Activated CD4-positive, alpha-beta T cell treated with anti-CD3 and anti-CD28 coated beads for 1 hour (primary cell): ENCODE results near the gene COL18A1.

Source experiments
- DNase-seq: peaks from one replicate; pipeline ENCODE4 v3.0.0-alpha.2; 2020

Gene COL18A1

GRCh38 chr21:45383615-45384201 is 21.3 kb upstream of the COL18A1 start:
- no peak for DNase-seq

GRCh38 chr21:45384656-45385548 is 20.1 kb upstream of the COL18A1 start:
- DNase-seq: no peak

- no peak for DNase-seq
Measured at GRCh38 chr21:45385549-45386050, 19.4 kb upstream of the COL18A1 start.

GRCh38 chr21:45386336-45386727 is 18.6 kb upstream of the COL18A1 start:
- DNase-seq: no peak

DNA sequence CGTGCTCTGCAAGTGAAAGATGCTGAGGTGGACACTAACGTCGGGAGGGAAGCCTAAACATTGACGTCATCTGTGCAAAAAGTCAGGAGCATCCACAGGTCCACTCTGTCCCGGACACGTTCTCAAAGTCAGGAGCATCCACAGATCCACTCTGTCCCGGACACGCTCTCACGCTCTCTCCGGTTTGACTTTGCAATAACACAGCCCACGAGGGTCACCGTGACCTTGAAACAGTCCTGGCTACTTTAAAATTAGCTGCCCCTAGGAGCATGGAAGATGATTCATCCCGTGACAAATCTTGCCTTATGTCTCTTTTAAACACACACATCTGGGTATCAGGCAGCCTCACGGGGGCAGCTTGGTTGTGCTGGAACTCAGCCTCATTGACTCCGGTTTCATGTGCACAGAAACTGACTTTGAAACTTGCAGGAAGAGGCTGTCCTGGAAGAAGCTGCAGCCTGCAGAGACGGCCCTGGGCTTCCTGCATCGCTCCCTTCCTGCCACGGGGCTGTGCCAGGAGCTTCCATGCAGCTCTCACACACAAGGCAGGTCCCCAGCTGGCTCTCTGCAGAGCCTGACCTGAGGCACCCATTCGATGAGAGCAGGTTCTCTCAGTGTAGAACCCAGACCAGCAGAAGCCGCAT is 18.1 kb upstream of the COL18A1 start:
- DNase-seq: no peak

- no peak for DNase-seq
Measured at GRCh38 chr21:45387506-45387905, 17.5 kb upstream of the COL18A1 start.

DNA sequence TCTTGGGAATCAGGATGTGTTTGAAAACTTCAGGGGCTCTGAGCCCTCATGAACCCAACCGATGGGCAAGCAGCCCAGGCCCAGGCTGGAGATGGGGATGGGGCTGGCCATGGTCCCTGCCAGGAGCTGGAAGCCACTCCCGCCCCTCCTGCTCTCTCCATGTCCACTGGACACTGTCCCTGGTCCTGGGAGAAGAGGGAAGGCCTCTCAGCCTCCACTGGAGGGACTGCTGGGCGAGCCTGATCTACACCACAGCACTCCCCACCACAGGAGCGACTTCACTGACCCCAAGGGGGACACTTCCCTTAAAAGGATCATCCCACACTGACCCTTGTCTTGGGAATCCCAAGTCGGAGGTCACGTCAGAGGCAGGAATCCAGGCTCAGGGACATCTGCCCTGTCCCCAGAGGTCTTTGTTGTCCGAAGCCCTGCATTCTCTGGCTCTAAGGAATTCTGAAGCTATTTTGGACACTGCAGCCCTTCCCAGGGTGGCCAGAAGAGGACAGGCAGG is 16.9 kb upstream of the COL18A1 start:
- DNase-seq: no peak

DNA sequence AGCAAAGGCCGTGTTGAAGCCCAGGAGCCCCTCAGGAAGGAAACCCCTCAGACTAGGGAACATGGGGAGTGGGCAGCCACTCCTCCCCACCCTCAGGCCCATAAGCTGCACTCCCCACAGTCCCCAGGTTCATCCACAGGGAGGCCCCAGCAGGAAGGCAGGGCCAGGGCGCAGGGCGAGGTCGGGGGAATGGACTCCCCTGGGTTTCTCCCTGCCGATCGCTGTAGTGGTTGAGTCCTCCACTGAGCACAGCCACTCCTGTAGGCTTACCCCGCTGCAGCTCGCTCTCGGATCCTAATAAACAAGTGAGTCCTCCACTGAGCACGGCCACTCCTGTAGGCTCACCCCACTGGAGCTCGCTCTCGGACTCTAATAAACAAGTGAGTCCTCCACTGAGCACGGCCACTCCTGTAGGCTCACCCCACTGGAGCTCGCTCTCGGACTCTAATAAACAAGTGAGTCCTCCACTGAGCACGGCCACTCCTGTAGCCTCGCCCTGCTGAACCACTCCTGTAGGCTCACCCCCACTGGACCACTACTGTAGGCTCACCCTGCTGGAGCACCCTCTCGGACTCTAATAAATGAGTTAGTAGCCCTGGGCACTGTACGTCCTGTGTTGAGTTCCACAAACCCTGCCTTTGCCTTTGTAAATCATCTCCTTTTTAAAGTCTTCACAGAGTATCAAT is 16.2 kb upstream of the COL18A1 start:
- no peak for DNase-seq

DNA sequence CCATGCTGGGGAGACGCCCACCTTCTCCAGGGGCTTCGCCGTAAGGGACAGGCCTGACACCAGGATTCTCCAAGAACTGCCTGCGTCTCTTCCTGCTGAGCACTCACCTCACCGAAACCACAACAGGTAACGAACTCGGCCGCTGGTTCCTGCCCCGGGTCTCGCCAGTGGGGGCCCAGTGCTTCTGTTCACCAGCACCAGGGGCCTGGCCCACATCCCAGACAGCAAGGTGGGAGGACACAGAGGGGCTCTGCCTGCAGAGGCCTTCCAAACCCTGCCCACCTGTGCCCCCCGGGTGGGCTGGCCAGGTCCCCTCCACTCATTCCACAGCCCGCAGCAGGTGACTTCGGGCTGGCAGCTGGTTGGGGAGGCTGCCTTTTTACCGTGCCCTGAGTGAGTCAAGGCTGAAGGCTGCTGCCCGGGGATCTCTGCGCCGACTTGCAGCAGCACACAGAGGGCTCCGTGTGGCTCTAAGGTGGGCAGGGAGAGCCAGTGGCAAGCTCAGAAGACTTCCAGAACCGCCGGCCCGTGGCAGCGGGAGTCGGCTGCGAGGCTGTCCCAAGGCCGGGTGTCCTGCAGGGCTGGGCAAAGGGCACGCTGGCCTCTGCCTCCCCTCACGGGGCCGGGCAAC is 14.7 kb upstream of the COL18A1 start:
- DNase-seq: no peak

DNA sequence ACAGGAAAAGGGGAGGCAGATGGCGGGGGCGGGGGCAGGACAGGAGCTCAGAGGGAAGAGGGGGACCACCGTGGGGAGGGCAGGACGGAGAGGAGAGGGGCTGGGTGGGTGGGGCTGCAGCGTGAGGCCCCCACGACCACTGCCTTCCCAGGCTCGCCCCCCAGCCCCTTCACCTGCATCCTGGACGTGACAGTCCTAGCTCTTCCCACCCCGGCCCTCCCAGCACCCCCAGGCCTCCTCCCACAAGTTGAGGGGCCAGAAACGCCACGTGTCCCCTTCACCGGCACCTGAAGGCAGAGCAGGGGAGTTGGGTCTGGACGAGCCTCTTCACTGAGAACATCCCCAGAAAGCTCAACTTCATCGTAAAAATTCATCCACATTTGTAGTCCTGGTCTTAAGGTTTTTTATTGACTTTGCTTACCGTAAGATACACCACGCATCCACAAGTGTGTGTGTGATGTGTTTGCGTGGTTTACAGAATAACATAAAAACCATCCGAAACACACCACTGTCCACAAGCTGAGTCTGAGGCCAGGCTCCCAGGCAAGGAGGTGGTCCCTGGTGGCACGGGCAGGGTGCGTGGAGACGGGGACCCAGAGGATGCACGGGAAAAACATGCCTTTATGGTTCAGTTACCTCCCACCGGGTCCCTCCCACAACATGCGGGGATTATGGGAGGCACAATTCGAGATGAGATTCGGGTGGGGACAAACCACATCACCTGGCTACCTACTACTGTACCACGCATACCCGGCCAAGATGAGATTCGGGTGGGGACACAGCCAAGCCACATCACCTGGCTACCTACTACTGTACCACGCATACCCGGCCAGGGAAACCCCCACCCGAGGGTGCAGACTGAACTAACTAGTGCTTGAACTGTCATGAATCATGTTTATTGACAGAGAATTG is 13.9 kb upstream of the COL18A1 start:
- DNase-seq: no peak

DNA sequence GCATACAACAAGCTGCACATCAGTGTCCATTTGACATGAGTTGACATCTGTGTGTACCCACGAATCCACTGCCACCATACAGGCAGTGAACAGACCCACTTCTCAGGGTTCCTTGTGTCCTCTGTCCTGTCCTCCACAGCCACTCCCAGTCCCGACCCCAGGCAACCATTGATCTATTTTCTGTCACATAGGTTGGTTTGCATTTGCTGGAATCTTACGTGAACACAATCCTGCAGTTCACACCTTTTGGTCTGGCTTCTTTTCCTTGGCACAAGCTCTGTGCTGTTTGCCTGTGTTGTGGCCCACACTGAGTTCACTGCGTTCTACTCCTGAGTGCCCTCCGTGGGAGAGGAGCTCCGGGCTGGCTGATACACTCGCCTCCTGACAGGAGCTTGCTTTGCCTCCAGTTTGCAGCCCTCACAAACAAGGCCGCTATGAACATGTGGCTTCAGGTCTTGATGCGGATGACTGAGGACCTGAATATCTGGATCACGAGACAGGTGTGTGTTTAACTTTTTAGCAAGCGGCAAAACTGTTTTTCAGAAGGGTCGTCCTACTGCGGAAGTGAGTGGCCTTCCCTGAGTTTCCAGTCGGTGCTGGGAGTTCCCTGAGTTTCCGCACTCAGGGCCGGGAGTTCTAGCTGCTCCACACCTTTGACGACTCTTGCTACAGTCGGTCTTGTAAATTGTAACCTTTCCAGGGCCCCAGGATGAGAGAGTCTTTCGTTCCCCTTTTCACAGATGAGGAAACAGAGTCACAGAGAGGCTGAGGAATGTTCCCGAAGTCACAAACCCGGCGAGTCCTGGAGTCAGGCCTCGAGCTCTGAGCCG is 13.0 kb upstream of the COL18A1 start:
- no peak for DNase-seq

DNA sequence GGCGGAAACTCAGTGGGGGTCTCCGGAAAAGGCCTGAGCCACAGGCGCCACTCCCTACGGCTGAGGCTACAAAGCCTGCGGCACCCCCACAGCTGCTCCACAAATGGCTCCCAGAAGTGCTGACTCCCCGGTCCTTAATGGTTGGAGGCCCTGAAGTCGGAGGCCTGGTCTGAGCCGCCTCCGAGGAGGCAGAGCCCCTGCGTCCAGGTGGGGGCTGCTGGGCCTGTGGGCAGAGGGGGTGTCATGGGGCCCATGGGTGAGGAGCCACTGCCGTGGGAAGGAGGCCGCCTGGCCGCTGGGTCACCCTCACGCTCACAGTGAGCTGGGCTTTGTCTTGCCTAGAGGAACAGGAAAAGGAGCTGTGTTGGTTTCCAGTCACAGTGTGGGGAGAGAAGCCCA is 12.4 kb upstream of the COL18A1 start:
- no peak for DNase-seq

GRCh38 chr21:45393021-45393420 is 11.9 kb upstream of the COL18A1 start:
- no peak for DNase-seq

GRCh38 chr21:45393833-45394638 is 10.9 kb upstream of the COL18A1 start:
- DNase-seq: no peak

GRCh38 chr21:45396620-45396995 is 8.4 kb upstream of the COL18A1 start:
- no peak for DNase-seq

- DNase-seq: no peak
Measured at GRCh38 chr21:45397381-45397780, 7.6 kb upstream of the COL18A1 start.

- DNase-seq: no peak
Measured at GRCh38 chr21:45401054-45401518, 3.9 kb upstream of the COL18A1 start.

GRCh38 chr21:45401916-45402900 is 2.8 kb upstream of the COL18A1 start:
- no peak for DNase-seq
